Measurements from ENCODE around the gene CDK15.

DNA sequence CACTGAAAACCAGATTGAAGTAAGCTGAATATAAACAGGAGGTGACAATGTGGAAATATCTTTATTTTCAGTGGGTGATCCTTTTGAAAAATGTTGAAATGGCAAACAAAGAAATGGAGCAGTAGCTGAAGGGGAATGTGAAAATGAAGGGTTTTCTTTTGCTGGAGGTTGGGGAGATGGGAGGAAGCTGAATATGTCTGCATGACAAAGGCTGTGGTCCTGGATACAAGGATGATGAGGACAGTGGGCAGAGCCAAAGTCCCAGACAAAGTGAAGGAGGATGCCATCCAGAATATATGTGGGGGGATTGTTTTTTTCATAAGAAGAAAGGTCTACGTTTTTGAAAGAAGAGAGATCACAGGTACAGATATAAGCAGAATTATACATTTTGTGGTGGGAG is 32.3 kb upstream of the CDK15 start:
- TF ChIP-seq POLR2A (IDR thresholded peaks at IDR 0.05) = no peak
- TF ChIP-seq, protein P1, sequence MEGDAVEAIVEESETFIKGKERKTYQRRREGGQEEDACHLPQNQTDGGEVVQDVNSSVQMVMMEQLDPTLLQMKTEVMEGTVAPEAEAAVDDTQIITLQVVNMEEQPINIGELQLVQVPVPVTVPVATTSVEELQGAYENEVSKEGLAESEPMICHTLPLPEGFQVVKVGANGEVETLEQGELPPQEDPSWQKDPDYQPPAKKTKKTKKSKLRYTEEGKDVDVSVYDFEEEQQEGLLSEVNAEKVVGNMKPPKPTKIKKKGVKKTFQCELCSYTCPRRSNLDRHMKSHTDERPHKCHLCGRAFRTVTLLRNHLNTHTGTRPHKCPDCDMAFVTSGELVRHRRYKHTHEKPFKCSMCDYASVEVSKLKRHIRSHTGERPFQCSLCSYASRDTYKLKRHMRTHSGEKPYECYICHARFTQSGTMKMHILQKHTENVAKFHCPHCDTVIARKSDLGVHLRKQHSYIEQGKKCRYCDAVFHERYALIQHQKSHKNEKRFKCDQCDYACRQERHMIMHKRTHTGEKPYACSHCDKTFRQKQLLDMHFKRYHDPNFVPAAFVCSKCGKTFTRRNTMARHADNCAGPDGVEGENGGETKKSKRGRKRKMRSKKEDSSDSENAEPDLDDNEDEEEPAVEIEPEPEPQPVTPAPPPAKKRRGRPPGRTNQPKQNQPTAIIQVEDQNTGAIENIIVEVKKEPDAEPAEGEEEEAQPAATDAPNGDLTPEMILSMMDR (IDR thresholded peaks at IDR 0.05 in 8 of 11, conservative IDR thresholded peaks at IDR 0.05 in 3 of 11) = no peak
